WTC11 (cell line): ENCODE measurements around the gene ZNF827.

Experiments used
- FOXJ3 ChIP-seq: sonication (generic); formaldehyde crosslinking; IDR thresholded peaks from 2 replicates; pipeline ENCODE4 v1.9.0; 2021; ENCODE audit warnings: missing genetic modification reagents, mild to moderate bottlenecking, borderline replicate concordance
- IRF2 ChIP-seq: sonication (generic); formaldehyde crosslinking; IDR thresholded peaks from 2 replicates; pipeline ENCODE4 v1.8.0; 2022; ENCODE audit warnings: low read depth, missing genetic modification reagents, borderline replicate concordance
- NFE2L1 ChIP-seq: sonication (generic); formaldehyde crosslinking; IDR thresholded peaks from 2 replicates; pipeline ENCODE4 v1.8.1; 2023; ENCODE audit warnings: missing genetic modification reagents
- NR3C1 ChIP-seq: sonication (generic); formaldehyde crosslinking; conservative IDR thresholded peaks from 2 replicates; pipeline ENCODE4 v1.8.1; 2023; ENCODE audit warnings: low read depth, mild to moderate bottlenecking, missing genetic modification reagents
- TP53 ChIP-seq: sonication (generic); formaldehyde crosslinking; IDR thresholded peaks from 2 replicates; pipeline ENCODE4 v1.8.1; 2023; ENCODE audit warnings: mild to moderate bottlenecking, missing genetic modification reagents
- TF ChIP-seq, protein P1 (sequence below): fragments of 200-600 bp; IDR thresholded peaks from 2 replicates; pipeline ENCODE4 v1.8.0; 2022; ENCODE audit warnings: antibody characterized with exemption
- TF ChIP-seq, protein P2 (sequence below): sonication (generic); formaldehyde crosslinking; IDR thresholded peaks from 2 replicates; pipeline ENCODE4 v1.8.1; 2023; ENCODE audit warnings: mild to moderate bottlenecking, moderate library complexity, missing genetic modification reagents
- TF ChIP-seq, protein P3 (sequence below): sonication (generic); formaldehyde crosslinking; IDR thresholded peaks from 2 replicates; pipeline ENCODE4 v1.8.1; 2023; ENCODE audit warnings: mild to moderate bottlenecking, missing genetic modification reagents, moderate library complexity
- TF ChIP-seq, protein P4 (sequence below): sonication (generic); formaldehyde crosslinking; IDR thresholded peaks from 2 replicates; pipeline ENCODE4 v1.8.0; 2022; ENCODE audit warnings: mild to moderate bottlenecking, missing genetic modification reagents
- TF ChIP-seq, protein P5 (sequence below): fragments of 250-450 bp; sonication (Bioruptor Pico); IDR thresholded peaks from 2 replicates; pipeline ENCODE4 v1.9.0; 2021; ENCODE audit warnings: mild to moderate bottlenecking

DNA sequence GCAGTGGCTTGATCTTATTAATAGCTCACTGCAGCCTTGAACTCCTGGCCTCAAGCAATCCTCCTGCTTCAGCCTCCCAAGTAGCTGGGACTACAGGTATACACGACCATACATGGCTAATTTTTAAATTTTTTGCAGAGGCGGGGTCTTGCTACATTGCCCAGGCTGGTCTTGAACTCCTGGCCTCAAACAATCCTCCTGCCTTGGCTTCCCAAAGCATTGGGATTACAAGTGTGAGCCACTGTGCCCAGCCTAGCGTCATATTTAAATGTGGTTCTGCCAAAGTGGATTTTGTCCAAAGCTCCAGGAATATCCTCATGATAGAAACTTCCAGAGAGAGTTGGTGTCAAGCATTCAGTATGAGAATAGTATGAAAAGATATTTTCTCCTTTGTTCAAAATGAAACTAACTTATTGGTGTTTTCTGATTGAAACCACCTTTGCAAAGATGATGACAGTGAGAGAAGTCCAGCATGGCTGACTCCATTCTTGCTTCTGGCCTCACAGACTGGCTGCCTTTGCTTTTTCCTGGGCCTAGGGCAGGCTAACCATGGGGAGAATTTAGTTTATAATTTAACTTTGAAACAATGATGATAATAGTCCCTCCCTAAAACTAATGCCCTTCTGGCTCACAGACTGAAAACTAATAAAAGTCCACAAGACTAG lies 129.6 kb downstream of the ZNF827 start:
- TF ChIP-seq IRF2 (CRISPR knock-in tag) (no peak), NR3C1 (CRISPR knock-in tag) (no peak), TP53 (CRISPR knock-in tag) (no peak), FOXJ3 (CRISPR knock-in tag) (no peak), NFE2L1 (no peak)
- TF ChIP-seq, protein P1, sequence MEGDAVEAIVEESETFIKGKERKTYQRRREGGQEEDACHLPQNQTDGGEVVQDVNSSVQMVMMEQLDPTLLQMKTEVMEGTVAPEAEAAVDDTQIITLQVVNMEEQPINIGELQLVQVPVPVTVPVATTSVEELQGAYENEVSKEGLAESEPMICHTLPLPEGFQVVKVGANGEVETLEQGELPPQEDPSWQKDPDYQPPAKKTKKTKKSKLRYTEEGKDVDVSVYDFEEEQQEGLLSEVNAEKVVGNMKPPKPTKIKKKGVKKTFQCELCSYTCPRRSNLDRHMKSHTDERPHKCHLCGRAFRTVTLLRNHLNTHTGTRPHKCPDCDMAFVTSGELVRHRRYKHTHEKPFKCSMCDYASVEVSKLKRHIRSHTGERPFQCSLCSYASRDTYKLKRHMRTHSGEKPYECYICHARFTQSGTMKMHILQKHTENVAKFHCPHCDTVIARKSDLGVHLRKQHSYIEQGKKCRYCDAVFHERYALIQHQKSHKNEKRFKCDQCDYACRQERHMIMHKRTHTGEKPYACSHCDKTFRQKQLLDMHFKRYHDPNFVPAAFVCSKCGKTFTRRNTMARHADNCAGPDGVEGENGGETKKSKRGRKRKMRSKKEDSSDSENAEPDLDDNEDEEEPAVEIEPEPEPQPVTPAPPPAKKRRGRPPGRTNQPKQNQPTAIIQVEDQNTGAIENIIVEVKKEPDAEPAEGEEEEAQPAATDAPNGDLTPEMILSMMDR: no peak
- TF ChIP-seq, protein P2, sequence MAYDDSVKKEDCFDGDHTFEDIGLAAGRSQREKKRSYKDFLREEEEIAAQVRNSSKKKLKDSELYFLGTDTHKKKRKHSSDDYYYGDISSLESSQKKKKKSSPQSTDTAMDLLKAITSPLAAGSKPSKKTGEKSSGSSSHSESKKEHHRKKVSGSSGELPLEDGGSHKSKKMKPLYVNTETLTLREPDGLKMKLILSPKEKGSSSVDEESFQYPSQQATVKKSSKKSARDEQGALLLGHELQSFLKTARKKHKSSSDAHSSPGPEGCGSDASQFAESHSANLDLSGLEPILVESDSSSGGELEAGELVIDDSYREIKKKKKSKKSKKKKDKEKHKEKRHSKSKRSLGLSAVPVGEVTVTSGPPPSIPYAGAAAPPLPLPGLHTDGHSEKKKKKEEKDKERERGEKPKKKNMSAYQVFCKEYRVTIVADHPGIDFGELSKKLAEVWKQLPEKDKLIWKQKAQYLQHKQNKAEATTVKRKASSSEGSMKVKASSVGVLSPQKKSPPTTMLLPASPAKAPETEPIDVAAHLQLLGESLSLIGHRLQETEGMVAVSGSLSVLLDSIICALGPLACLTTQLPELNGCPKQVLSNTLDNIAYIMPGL (CRISPR knock-in tag): no peak
- TF ChIP-seq, protein P3, sequence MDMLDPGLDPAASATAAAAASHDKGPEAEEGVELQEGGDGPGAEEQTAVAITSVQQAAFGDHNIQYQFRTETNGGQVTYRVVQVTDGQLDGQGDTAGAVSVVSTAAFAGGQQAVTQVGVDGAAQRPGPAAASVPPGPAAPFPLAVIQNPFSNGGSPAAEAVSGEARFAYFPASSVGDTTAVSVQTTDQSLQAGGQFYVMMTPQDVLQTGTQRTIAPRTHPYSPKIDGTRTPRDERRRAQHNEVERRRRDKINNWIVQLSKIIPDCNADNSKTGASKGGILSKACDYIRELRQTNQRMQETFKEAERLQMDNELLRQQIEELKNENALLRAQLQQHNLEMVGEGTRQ: no peak
- TF ChIP-seq, protein P4, sequence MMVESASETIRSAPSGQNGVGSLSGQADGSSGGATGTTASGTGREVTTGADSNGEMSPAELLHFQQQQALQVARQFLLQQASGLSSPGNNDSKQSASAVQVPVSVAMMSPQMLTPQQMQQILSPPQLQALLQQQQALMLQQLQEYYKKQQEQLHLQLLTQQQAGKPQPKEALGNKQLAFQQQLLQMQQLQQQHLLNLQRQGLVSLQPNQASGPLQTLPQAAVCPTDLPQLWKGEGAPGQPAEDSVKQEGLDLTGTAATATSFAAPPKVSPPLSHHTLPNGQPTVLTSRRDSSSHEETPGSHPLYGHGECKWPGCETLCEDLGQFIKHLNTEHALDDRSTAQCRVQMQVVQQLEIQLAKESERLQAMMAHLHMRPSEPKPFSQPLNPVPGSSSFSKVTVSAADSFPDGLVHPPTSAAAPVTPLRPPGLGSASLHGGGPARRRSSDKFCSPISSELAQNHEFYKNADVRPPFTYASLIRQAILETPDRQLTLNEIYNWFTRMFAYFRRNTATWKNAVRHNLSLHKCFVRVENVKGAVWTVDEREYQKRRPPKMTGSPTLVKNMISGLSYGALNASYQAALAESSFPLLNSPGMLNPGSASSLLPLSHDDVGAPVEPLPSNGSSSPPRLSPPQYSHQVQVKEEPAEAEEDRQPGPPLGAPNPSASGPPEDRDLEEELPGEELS (CRISPR knock-in tag): no peak
- TF ChIP-seq, protein P5, sequence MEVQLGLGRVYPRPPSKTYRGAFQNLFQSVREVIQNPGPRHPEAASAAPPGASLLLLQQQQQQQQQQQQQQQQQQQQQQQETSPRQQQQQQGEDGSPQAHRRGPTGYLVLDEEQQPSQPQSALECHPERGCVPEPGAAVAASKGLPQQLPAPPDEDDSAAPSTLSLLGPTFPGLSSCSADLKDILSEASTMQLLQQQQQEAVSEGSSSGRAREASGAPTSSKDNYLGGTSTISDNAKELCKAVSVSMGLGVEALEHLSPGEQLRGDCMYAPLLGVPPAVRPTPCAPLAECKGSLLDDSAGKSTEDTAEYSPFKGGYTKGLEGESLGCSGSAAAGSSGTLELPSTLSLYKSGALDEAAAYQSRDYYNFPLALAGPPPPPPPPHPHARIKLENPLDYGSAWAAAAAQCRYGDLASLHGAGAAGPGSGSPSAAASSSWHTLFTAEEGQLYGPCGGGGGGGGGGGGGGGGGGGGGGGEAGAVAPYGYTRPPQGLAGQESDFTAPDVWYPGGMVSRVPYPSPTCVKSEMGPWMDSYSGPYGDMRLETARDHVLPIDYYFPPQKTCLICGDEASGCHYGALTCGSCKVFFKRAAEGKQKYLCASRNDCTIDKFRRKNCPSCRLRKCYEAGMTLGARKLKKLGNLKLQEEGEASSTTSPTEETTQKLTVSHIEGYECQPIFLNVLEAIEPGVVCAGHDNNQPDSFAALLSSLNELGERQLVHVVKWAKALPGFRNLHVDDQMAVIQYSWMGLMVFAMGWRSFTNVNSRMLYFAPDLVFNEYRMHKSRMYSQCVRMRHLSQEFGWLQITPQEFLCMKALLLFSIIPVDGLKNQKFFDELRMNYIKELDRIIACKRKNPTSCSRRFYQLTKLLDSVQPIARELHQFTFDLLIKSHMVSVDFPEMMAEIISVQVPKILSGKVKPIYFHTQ (CRISPR knock-in tag): no peak
